ENCODE results near the gene CYFIP2. TPM values are rescaled to one million over a fixed set of nuclear protein-coding genes. Genes with fewer than 3 reads are reported as not detected.

CYFIP2 gene
- total RNA-seq, 4 donors from 2014 or later, result 11.3 to 51.5 (median 13.6) TPM

DNA sequence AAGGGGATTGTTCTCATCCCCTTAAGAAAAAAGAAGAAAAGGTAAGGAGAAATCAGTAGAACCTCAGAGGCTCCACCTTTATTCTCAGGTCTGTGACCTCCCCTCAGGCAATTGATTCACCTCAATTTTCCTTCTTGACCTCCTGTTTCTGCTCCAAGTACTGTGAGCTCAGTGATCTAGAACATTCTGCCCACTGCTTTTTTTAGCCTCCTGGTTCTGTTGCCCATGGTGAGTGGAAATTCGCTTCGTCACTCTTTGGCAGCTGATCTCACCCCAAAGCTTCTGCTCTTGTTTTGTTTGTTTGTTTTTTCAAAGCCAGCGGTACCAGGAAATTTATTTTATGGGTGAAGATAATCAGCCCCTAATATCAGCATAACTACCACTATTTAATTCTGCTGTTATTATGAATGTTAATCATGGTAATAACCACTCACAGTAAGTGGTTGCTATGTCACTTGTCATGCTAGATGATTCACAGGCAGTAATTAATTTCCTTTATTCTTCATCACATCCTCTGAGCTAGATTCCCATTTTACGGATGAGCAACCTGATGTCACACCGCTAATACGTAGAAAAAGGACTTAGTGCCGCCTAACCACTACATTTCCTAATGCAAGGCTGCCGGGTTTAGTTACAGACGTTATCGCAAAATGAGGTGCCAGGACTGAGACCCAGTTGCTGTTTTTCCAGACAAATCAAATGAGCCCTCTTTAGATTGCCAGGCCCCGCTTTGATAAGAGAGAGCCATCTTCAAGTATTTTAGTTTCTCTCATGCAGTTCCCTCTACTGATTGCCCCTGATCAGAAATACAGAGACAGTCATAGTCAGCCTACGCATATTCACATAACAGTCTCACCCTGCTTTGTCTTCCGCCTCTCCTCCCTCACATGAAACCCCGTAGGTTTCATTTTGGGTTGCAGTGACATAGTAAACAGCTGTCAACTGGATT, 78.2 kb downstream of the CYFIP2 start:
- Histone ChIP-seq H3K4me1 (no peaks in the 10 kb centered on the region), H3K9me3 (no peaks in the 10 kb centered on the region), H3K36me3 (no peaks in the 10 kb centered on the region), H3K27ac (no peak overlapping the region), H3K4me3 (no peak overlapping the region), H3K27me3 (no peaks in the 10 kb centered on the region)
- intact Hi-C loops (cut with DNase I; ENCODE audit: low total_unique reads), result no loop called here
- no peak for DNase-seq
- TF ChIP-seq POLR2A (IDR thresholded peaks at IDR 0.05) (no peak), CTCF (IDR thresholded peaks at IDR 0.05) (no peak)

DNA sequence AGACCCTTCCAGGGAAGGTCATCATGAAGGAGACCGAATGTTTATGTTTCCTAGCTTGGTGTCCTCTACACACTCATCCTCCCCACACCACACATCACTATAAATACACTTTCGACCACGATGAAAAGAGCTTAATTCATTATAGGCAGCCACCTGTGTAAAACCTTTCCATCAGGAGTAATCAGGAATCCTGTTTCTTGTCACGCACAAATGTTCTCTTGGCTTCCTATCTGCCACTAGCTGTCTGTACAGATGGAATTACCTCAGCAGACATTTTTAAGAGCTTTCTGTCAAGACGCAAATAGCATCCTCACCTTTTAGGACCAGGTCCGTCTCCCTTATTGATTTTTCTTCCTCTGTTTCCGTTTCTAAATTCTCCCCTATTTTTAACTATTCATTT, 79.1 kb downstream of the CYFIP2 start:
- Histone ChIP-seq H3K27me3 (no peaks in the 10 kb centered on the region), H3K36me3 (no peaks in the 10 kb centered on the region), H3K4me1 (no peaks in the 10 kb centered on the region), H3K27ac (no peak overlapping the region), H3K4me3 (no peak overlapping the region), H3K9me3 (no peaks in the 10 kb centered on the region)
- intact Hi-C loops (cut with DNase I; ENCODE audit: low total_unique reads), result no loop called here
- no peak for TF ChIP-seq CTCF (IDR thresholded peaks at IDR 0.05)
- TF ChIP-seq POLR2A (IDR thresholded peaks at IDR 0.05), result no peak
- no peak for DNase-seq

- intact Hi-C loops (cut with DNase I; ENCODE audit: low total_unique reads), result no loop called here
- no peaks in the 10 kb centered on the region for H3K9me3 ChIP-seq
- no peak for DNase-seq
- H3K4me3 ChIP-seq, result no peak overlapping the region
- no peaks in the 10 kb centered on the region for H3K36me3 ChIP-seq
- H3K27me3 ChIP-seq, result no peaks in the 10 kb centered on the region
- TF ChIP-seq CTCF (IDR thresholded peaks at IDR 0.05) (no peak), POLR2A (IDR thresholded peaks at IDR 0.05) (no peak)
- H3K4me1 ChIP-seq, result no peaks in the 10 kb centered on the region
- H3K27ac ChIP-seq, result no peak overlapping the region
These were observed 79.6 kb downstream of the CYFIP2 start for GRCh38 chr5:157345485-157345884.

DNA sequence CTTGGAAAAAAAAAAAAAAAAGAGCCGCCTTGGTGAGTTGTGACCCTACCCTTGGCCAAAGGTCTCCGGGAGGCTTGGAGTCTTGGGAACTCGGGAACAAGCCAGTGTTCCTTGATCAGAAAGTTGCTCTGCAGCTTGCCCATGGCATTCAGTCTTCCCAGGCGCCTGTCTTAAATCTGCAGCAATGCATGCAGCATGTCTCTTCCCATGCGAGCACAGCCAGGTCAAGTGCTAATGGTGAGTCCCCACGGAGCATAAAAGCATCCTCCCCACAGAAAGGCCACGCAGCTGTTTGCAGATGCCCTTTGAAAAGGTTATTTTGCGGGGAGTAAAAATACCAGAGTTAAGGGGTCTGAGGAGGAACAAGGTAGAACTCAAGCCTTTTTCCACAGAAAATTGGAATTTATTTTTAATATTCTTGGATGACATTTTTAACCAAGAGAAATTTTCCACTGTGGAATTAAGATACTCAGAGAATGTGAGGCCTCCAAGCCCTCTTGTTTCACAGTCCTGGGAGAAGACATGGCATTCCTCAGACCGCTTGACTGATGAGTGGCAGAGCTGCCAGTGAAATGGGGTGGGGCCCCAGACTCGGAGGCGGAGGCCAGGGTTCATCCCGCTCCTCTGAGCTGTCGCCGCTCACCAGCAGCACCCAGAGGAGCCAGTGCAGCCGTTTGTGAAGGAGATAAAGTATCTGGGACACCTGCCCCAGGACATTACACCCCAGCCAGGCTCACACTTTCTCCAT, 81.6 kb downstream of the CYFIP2 start:
- Histone ChIP-seq H3K27ac (no peak overlapping the region), H3K4me3 (no peak overlapping the region), H3K36me3 (no peaks in the 10 kb centered on the region), H3K9me3 (no peaks in the 10 kb centered on the region), H3K4me1 (no peaks in the 10 kb centered on the region), H3K27me3 (no peaks in the 10 kb centered on the region)
- intact Hi-C loops (cut with DNase I; ENCODE audit: low total_unique reads), result no loop called here
- no peak for TF ChIP-seq CTCF (IDR thresholded peaks at IDR 0.05)
- no peak for TF ChIP-seq POLR2A (IDR thresholded peaks at IDR 0.05)
- no peak for DNase-seq

DNA sequence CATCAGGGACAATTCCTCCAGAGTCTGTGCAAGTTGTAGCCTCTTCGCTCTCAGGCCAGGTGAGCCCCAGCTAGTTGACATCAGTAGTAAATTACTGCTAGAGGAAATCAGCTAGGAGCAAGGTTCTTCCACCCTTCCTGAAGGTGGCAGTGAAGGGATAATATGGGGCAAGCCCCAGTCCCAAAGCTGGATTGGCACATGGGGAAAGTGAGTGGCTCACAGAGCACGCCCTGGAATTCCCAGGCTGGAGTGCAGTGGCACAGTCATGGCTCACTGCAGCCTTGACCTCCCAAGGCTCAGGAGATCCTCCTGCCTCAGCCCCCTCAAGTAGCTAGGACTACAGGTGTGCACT, 82.1 kb downstream of the CYFIP2 start:
- TF ChIP-seq POLR2A (IDR thresholded peaks at IDR 0.05) (no peak), CTCF (IDR thresholded peaks at IDR 0.05) (no peak)
- no peak overlapping the region for H3K4me3 ChIP-seq
- DNase-seq, result no peak
- H3K27ac ChIP-seq, result no peak overlapping the region
- no peaks in the 10 kb centered on the region for H3K9me3 ChIP-seq
- H3K4me1 ChIP-seq, result no peaks in the 10 kb centered on the region
- intact Hi-C loops (cut with DNase I; ENCODE audit: low total_unique reads), result no loop called here
- no peaks in the 10 kb centered on the region for H3K27me3 ChIP-seq
- H3K36me3 ChIP-seq, result no peaks in the 10 kb centered on the region

All from uterus (tissue), 4 donors.